Hematopoietic multipotent progenitor cell treated with erythropoietin and hydrocortisone succinate and interleukin-3 and kit ligand, for 17 days (in vitro differentiated cells): ENCODE measurements around the gene PLPP2.

Source experiments
- DNase-seq: peaks from one replicate; pipeline ENCODE4 v3.0.0-alpha.2; 2015; ENCODE audit warnings: low spot score

The PLPP2 gene

DNA sequence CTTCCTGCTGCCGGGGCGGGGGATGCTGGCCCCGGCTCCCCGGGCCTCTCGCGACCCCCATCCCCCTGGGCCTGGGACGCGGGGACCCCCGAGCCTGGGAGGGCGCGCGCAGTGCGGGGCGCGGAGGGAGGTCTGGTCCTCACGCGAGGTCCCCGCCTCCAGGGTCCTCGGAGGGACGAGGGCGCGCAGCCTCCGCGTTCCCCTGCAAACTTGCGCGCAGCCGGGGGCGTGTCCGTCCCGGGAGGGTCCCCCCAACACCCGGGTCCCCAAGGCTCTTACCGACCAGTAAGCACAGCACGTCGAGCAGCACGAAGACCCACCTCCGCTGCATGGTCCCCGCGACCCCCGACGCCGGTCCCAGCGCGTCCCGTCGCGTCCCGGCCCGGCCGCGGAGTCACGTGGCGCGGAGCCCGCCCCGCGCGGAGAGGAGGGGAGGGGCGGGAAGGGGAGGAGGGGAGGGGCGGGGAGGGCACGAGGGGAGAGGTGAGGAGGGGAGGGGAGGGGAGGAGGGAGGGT is at the start of gene PLPP2:
Gene PLPP2 (minus strand): TSS at position 398 of the 516 bp plus-strand sequence. CDS start 67 bp downstream, at position 331.
- no peak for DNase-seq

DNA sequence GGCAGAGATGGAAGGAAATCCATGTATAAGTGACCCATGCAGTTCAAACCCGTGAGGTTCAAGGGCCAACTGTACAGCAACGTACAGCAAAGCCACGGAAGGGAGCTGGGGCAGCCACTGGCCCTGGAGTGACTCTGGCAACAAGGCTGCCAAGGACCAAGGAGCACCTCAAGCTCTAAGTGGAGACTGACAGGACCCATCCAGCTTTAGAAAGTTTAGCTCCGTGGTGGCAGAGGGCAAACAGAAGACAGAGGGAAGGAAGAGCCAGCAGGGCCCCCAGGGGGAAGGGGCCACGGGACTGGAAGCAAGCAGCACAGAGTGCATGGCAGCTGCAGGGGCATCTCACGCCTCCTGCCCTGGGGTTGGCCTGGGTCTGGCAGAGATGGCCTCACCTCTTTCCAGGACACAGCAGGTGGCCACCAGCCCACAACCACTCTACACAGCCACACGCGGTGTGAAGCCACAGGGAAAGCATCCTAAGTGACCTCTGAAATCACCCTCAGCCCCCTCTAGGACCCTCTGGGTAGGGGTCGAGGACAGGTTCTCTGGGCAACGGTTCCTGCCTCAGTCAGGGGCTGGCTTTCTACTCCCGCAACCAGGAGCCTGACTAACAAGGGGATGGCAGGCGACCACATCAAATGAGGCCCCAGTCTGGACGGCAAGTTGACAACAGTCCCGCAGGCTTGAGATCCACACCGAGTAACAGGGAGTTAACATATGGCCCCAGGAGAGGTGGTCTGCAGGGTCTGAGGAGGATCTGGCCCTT is 49.6 kb upstream of the PLPP2 start:
- DNase-seq, result no peak

DNA sequence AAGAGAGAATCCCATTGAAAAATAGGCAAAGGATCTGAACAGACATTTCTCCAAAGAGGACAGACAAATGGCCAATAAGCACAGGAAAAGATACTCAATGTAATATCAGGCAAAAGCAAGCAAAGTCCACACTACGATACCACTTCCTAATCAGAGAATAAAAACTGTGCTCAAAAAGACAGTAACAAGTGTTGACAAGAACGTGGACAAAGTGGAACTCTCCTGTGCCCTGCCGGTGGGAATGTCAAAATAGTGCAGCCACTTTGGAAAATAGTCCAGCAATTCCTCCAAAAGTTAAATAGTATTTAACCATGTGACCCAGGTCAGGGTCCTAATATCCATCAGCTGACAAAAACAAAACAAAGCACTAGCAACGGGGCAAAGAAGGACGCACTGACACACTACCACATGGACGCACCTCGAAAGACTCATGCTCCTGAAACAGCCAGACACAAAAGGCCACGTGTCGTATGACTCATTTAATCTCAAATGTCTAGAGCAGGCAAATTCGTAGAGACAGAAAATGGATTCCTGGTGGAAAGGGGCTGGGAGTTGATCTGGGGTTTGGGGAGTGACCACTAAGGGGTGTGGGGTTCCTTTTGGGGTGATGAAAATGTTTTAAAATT is 48.2 kb upstream of the PLPP2 start:
- DNase-seq, result no peak

DNA sequence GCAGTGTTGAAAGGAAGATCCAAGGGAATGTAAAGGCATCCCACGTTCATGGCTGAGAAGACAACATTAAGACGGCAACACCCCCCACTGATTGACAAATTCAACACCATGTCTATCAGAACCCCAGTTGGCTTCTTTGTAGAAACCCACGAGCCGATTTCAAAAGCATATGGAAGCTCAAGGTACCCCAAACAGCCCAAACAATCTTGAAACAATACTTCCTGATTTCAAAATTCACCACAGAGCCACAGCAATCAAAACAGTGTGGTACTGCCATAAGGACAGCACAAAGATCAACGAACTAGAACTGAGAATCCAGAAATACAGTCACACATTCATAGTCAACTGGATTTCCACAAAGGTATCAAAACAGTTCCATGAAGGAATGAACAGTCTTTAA is 47.2 kb upstream of the PLPP2 start:
- DNase-seq, result no peak

DNA sequence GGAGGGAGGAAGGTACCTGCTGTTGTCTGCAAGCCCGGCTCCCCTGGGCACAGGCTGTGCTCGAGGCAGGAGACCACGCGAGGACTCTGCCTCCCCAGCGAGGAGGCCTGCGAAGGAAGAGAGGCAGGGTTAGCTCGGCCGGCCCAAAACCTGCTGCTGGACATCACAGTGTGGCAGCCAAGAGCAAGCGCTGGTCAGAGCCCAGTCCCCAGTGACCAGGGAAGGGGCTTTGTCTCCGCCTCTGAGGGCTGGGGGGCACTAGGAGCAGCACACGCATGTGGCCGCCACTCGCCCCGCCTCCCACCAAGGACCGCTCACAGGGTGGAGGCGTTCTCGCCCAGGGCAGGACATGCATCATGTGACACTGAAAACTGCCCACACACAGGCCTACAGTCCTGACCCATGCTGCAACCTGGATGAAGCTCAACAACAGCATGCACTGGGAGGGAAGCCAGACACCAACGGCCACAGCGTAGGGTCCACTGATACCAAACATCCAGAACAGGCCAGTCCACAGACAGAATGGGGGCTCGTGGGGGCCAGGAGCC is 44.9 kb upstream of the PLPP2 start:
- no peak for DNase-seq

DNA sequence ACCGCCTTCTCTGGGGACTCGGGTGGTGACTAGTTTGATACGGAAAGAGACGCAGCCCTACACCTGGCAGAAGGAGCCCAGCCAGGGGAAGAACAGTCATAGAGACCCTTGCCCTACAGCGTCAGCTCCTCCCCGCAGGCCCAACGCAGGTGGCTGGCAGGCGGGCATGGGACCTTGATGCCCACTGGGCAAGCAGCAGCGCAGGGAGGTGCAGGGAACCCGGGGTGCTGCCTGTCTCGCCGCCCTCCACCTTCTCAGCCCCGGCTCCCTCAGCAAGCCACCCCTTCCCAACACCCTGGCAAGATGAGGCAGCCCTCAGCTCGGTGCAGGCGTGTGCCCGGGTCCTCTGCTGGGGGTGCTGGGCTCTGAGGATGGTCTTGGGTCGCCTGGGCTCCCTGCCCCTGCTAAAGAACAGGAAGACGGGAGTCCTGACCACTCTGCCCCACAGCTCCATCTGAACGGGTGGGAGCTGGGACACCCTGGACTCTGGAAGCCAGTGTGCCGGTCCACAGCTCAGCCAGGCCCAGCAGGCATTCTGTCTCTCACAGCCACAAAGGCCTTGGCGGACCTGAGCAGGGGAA is 44.4 kb upstream of the PLPP2 start:
- DNase-seq, result no peak

DNA sequence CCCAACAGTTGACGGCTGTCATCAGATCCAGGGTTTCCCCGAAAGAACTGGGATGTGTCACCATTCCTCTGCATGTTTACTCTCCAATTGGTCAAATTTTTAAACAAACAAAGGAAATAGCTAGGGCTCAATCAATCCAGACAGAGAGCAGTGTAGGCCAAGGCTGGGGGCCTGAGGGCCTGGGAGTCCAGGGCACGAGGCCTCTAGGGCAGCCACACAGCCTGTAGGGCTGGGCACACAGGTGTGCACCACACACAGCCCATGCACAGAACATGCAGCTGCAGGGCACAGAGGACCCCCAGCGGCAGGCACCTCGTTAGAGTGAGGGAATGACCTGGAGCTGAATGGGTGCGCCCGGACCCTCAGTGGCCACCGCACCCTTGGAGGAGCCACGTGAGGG is 43.9 kb upstream of the PLPP2 start:
- no peak for DNase-seq

DNA sequence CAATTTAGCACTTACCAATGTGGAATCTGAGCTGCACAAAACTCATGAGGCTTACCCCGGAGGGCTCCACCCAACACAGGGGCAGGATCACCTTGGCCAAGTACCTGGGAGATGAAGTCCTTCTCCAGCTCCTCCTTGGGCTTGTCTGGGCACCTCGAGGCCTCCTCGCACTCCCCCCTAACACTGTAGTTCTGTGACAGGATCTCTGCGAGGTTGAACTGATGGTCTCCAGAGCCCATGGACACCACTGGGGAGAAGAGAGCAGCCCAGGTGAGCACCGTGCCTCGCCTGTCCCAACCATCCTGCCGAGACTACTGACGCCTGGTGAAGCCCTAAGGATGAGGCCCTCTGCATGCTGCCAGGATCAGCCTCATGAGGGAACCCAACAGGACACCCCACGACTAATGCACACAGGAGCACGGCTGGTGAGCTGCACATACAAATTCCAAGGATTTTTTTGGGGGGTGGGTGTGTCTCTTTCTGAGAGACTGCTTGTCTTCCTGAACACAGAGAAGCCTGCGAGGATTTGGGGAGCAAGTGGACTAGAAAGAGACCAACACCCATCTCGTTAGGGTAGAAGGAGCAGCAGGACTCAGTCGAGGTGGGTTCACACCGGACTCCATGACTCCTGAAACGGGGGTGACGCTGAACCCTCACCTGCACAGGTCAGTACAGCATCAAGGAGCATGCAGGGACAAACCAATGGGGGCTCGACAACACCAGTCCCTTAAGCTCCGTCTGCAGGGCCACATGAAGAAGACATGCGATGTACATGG is 43.3 kb upstream of the PLPP2 start:
- DNase-seq, result no peak

DNA sequence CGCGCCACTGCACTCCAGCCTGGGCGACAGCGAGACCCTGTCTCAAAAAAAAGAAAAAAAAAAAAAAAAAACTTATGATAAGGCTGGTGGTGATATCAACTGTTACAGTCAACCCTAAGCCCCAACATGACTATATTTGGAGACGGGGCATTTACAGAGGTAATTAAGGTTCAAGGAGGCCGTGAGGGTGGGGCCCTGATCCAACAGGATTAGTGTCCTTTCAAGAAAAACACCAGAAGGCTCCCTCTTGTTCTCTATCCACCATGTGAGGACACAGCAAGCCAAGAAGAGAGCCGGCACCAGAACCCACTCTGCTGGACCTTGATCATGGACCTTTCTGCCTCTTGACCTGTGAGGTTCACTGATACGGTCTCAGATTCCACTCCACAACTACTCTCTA is 39.3 kb upstream of the PLPP2 start:
- no peak for DNase-seq

DNA sequence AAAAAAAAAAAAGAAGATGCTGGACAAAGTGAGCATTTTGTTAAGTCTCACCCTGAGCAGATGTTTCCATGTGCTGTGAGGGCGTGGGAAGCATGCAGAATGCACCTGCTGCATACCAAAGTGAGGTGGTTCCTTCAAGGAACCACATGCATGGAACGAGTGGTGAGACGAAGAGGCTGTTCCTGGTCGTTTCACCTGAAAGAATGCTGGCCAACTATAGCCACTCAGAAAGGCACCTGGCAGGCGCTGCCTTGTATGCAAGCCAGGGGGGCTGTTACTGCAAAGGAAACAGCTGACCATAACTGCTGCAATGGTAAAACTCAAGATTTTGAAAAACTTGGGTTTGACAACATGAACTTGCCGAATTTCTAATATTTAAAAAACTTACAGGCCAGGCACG is 38.7 kb upstream of the PLPP2 start:
- DNase-seq, result no peak

DNA sequence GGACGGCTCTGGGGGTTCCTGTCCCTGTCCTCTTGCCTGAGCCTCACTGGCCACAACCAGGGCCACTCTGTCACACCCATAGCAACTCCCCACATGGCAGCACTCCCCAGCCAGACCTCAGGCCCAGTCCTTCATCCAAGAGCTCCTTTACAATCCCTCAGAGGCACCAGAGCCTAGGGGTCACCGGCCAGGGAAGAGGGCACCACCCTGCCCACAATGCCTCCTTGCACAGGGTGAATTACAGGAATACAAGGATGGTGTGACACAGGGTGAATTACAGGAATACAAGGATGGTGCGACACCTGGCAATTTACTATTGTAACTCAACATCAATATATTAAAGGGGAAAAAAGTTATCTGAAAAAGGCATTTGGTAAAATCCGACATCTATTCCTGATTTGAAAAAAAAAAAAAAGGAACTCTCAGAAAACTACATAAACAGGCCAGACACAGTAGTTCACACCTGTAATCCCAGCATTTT is 36.9 kb upstream of the PLPP2 start:
- DNase-seq, result no peak

DNA sequence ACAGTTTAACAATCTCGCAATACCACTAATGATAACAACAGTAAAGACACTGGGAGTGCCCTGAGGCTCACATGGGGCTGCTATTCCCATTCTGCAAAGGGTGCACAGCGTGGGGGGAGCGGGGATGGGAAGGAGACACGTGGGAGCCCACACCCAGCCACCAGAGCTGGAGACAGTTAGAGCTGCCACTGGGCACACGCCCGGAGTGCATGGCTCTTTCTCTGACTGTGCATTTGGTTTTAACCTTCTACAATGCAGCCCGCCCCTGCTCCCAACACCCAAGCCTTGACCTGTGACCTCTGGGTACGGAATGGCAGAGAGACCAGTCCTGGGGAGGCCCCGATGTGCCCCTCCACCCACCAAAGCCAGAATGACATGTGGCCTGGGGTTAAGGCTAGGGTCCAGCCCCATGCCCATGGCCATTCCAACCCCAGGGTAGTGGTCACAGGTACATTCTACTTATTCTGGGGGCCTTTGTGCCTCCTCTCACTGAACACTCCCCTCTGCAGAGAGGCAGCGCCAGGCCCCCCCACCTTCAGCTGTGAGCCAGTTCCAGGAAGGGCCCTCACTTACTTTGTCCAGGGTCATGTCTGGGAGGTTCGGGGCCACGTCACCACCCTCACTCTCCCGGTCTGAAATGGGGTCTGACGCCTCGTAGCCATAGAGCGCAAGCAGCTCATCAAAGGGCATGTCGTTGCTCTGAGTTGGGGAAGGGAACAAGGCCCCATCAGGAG is 36.3 kb upstream of the PLPP2 start:
- DNase-seq, result no peak

DNA sequence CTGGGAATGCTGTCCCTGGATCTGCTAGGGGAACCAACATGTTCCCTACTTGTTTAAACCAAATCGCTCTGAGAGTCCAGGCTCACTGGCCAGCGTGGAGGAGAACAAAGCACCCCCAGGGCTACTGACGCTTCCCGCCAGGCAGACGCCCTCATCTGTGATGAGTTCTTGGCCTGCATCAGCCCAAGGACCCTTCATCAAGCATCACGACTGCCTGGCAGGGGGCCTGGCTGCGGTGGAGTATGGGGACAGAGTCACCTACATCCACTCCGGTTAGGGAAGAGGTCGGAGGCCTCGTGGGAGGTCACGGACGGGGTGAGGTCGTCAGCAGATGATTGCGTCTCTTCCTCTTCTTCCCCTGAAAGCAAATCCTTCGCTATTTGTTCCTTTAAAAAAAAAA is 35.7 kb upstream of the PLPP2 start:
- no peak for DNase-seq

DNA sequence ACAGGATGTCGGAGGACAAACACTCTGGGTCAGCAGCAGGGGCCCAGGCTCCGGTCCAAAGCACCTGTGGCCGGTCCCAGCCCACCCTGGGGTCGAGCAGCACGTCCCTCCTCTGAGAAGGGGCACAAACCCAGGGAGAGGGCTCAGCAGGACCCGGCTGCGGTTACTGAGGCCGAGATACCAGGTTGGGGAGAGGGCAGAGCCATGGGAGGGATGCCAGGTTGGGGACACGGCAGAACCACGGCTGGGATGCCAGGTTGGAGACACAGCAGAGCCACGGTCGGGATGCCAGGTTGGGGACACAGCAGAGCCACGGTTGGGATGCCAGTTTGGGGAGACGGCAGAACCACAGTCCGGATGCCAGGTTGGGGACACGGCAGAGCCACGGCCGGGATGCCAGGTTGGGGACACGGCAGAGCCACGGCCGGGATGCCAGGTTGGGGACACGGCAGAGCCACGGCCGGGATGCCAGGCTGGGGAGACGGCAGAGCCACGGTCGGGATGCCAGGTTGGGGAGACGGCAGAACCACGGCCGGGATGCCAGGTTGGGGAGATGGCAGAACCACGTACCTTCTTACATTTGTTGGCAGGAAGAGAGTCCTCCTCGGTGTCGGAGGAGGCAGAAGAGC is 34.8 kb upstream of the PLPP2 start:
- DNase-seq, result no peak

DNA sequence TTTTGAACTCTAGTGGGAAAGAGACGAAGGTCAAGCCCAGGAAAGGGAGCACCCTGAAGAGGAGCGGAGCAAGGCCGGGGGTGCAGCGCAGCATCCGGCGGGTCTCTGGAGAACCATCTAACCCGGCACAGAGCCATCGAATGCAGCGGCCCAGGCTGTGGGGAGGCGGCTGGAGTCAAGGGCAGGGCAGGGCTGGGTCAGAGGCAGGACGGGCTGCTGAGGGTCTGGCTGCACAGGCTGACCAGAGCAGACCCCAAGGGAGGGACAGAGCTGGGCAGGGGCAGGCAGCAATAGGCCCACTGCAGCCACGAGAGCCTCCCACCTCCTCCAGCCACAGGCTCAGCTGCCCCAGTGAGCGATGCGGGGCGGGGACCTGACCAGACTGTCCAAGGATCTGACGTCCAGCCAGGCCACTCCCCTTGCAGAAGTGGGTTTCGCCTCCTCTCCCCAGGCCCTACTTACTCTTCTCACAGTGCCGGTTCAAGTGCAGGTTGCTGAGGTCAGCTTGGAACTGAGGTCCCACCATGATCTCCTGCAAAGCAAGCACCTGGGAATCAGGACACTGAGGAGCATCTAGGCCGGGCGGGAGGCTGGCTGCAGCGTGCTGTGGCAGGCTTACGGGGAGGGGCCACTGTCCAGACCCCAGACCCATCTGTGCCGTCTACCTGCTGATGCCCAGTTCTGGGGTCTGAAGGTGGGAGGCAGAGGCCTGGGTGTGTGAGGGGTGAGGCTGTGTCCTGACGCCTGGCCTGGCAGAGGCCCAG is 34.2 kb upstream of the PLPP2 start:
- DNase-seq, result no peak

DNA sequence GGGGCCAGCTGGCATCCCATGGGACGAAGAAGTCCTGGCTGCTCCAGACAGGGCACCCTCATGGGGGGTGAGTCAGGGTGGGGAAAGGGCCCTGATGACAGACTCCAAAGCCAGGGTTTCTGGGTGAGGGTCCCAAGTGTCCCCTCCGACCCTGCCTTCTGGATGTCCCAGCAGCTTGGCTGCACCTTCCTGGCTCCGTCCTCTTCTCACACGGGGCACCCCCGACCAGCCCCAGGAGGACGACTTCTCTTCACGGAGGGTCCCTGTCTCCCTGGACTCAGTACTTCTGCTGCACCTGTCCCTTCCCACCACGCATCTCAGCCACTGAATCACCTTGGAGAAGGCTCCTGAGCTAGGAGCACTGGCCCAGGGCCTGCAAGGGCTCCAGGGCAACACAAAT is 33.5 kb upstream of the PLPP2 start:
- DNase-seq, result no peak

DNA sequence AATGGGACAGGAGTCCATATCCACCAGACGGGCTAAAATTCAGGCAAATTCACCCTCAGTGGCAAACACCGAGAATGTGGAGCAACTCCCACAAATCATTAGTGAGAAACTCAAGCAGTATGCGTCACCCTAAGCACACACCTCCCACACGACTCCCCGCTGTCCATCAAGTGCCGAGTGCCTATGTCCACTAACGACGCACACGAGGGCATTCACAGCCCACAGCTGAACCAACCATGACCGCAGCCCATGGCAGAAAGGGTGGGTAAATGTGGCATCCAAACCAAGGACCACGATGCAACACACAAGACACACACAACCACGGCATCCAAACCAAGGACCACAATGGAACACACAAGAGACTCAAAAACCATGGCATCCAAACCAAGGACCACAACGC is 31.4 kb upstream of the PLPP2 start:
- no peak for DNase-seq

DNA sequence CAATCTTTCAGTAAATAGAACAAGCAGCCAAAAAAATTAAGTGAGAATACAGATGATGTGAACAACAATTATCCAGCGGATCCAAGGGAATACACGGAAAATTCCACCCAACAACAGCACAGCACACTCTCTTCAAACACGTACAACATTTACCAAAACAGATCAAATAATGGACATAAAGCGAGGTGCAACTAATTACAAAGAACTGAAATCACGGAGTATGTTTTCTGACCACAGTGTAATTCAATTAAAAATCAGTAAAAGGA is 27.2 kb upstream of the PLPP2 start:
- no peak for DNase-seq

DNA sequence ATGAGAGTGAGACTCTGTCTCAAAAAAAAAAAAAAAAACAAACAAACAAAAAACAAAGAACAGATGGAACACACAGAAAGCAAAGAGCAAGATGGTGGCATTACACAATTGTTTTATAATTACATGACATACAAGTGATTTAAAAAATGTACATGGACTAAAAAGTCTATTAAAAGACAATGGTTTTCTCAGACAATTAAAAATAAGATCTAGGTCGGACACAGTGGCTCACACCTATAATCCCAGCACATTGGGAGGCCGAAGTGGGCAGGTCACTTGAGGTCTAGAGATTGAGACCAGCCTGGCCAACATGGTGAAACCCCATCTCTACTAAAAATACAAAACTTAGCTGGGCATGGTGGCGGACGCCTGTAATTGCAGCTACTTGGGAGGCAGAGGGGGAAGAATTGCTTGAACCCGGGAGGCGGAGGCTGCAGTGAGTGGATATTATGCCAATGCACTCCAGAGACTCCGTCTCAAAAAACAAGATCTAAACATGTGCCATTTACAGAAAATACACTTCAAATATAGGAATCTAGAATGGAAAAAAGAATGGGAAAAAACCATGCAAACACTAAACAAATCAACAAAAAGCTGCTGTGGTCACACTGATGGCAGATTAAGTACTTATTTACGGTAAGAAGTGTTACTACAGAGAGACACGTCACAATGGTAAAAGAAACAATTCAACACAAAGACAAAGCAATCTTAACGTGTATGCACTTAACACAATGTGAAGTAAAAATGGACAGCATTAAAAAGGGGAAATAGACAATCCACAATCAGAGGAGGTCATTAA is 26.7 kb upstream of the PLPP2 start:
- no peak for DNase-seq

DNA sequence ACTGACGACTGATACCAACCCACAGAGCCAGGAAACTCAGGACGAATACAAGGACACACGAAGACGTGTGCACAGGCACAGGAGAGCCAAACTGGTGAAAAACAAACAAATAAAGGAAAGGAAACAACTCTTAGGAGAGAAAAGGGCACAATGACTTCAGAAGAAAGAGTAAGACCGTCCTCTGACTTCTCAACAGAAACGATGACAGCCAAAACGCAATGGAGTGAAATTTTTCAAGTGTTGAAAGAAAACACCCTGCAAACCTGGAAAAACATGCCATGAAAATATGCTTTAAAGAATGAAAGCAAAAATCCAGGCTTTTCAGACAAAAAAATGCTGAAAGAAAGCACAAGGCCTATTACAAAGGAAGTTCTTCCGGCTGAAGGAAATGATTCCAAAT is 24.6 kb upstream of the PLPP2 start:
- no peak for DNase-seq
